Measurements from ENCODE around the gene HPS1.

Gene HPS1

DNA sequence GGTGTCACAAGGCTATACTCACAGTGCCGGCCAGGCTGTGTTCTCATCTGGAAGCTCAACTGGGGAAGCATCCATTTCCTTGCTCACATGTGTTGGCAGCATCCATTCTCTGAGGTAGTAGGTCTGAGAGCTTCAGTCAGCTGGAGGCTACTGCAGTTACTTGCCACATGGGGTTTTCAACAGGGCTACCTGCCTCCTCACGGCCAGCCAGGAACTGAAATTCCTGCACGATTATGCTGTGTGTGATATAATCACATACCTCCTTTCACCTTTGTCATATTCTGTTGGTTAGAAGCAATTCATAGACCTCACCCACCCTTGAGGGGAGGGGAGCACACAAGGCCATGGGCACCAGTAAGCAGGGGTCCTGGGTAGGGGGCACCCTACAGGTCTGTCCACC is 69.2 kb downstream of the HPS1 start:
- H3K27me3 ChIP-seq (ENCODE audit: low read length) = no peaks in the 10 kb centered on the region
- H3K9ac ChIP-seq (ENCODE audit: low read length) = no peak overlapping the region
- no peaks in the 10 kb centered on the region for H3F3A ChIP-seq (ENCODE audit: insufficient read depth)
- H3K4me2 ChIP-seq (ENCODE audit: low read depth, low read length, poor library complexity, severe bottlenecking) = no peak overlapping the region
- H3K27ac ChIP-seq (ENCODE audit: low read depth, low read length) = no peak overlapping the region
- no peaks in the 10 kb centered on the region for H3K79me2 ChIP-seq (ENCODE audit: insufficient read depth, low read length)
- no peak overlapping the region for H3K4me3 ChIP-seq (ENCODE audit: insufficient read depth, low read length, poor library complexity, severe bottlenecking)
- H4K20me1 ChIP-seq (ENCODE audit: low read depth, low read length) = no peaks in the 10 kb centered on the region
- no peak for TF ChIP-seq EZH2phosphoT487 (conservative IDR thresholded peaks at IDR 0.05; ENCODE audit: low read length)
- TF ChIP-seq, protein P1, sequence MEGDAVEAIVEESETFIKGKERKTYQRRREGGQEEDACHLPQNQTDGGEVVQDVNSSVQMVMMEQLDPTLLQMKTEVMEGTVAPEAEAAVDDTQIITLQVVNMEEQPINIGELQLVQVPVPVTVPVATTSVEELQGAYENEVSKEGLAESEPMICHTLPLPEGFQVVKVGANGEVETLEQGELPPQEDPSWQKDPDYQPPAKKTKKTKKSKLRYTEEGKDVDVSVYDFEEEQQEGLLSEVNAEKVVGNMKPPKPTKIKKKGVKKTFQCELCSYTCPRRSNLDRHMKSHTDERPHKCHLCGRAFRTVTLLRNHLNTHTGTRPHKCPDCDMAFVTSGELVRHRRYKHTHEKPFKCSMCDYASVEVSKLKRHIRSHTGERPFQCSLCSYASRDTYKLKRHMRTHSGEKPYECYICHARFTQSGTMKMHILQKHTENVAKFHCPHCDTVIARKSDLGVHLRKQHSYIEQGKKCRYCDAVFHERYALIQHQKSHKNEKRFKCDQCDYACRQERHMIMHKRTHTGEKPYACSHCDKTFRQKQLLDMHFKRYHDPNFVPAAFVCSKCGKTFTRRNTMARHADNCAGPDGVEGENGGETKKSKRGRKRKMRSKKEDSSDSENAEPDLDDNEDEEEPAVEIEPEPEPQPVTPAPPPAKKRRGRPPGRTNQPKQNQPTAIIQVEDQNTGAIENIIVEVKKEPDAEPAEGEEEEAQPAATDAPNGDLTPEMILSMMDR (IDR thresholded peaks at IDR 0.05; ENCODE audit: insufficient read depth, low read length, poor library complexity, severe bottlenecking) = no peak
- H3K36me3 ChIP-seq (ENCODE audit: low read length) = no peaks in the 10 kb centered on the region
- no peaks in the 10 kb centered on the region for H3K9me3 ChIP-seq (ENCODE audit: insufficient read depth, low read length)
- H3K9me2 ChIP-seq (replicated peaks; ENCODE audit: insufficient read depth, low read length) = no peaks in the 10 kb centered on the region
- no peak overlapping the region for H2AFZ ChIP-seq (ENCODE audit: low read depth, low read length, severe bottlenecking)

DNA sequence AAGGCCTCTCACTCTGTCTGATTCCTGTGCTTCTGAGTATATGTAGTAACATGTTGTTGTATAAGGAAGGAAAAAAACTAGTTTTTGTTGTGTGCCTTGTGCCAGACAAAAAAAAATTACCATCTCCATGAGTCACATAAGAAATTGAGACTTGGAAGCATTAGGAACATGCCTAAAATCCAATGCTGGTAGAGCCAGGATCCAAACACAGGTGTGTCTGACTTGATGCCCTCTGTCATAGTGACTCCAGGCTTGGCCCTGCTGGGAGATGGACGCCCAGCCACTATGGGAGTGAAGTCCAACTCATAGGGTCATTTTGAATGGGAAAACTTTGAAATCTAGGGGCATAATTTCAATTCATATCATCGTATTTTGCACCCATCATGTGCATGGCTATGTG is 69.7 kb downstream of the HPS1 start:
- no peaks in the 10 kb centered on the region for H3K27me3 ChIP-seq (ENCODE audit: low read length)
- H3K4me3 ChIP-seq (ENCODE audit: insufficient read depth, low read length, poor library complexity, severe bottlenecking) = no peak overlapping the region
- no peaks in the 10 kb centered on the region for H3K79me2 ChIP-seq (ENCODE audit: insufficient read depth, low read length)
- H2AFZ ChIP-seq (ENCODE audit: low read depth, low read length, severe bottlenecking) = no peak overlapping the region
- TF ChIP-seq, protein P1 (IDR thresholded peaks at IDR 0.05; ENCODE audit: insufficient read depth, low read length, poor library complexity, severe bottlenecking) = no peak
- TF ChIP-seq EZH2phosphoT487 (conservative IDR thresholded peaks at IDR 0.05; ENCODE audit: low read length) = no peak
- H3K9ac ChIP-seq (ENCODE audit: low read length) = no peak overlapping the region
- H3F3A ChIP-seq (ENCODE audit: insufficient read depth) = no peaks in the 10 kb centered on the region
- no peaks in the 10 kb centered on the region for H3K9me3 ChIP-seq (ENCODE audit: insufficient read depth, low read length)
- no peaks in the 10 kb centered on the region for H3K9me2 ChIP-seq (replicated peaks; ENCODE audit: insufficient read depth, low read length)
- no peak overlapping the region for H3K4me2 ChIP-seq (ENCODE audit: low read depth, low read length, poor library complexity, severe bottlenecking)
- no peak overlapping the region for H3K27ac ChIP-seq (ENCODE audit: low read depth, low read length)
- no peaks in the 10 kb centered on the region for H3K36me3 ChIP-seq (ENCODE audit: low read length)
- H4K20me1 ChIP-seq (ENCODE audit: low read depth, low read length) = no peaks in the 10 kb centered on the region

DNA sequence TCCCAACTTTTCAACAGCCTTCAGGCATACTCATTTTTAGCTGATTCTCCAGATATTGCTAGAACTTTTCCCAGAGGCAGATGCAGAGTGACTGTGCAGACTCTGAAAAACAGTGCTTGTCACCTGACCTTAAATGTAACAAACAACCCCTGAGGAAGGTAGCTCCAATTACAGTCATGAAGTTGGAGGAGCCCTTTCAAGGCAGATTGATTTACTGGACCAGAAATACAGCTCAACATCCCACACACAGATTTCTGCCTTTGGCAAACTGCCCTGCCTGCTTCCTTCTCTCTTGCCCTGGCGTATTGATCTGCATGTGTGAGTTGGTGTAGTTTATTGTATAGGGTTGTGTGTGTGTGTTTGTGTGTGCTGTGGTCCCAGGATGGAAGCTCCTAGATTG is 70.2 kb downstream of the HPS1 start:
- H2AFZ ChIP-seq (ENCODE audit: low read depth, low read length, severe bottlenecking) = no peak overlapping the region
- no peaks in the 10 kb centered on the region for H3K27me3 ChIP-seq (ENCODE audit: low read length)
- no peaks in the 10 kb centered on the region for H3F3A ChIP-seq (ENCODE audit: insufficient read depth)
- H3K4me3 ChIP-seq (ENCODE audit: insufficient read depth, low read length, poor library complexity, severe bottlenecking) = no peak overlapping the region
- no peak for TF ChIP-seq EZH2phosphoT487 (conservative IDR thresholded peaks at IDR 0.05; ENCODE audit: low read length)
- TF ChIP-seq, protein P1 (IDR thresholded peaks at IDR 0.05; ENCODE audit: insufficient read depth, low read length, poor library complexity, severe bottlenecking) = no peak
- H3K79me2 ChIP-seq (ENCODE audit: insufficient read depth, low read length) = no peaks in the 10 kb centered on the region
- no peaks in the 10 kb centered on the region for H3K36me3 ChIP-seq (ENCODE audit: low read length)
- H4K20me1 ChIP-seq (ENCODE audit: low read depth, low read length) = no peaks in the 10 kb centered on the region
- no peak overlapping the region for H3K27ac ChIP-seq (ENCODE audit: low read depth, low read length)
- no peaks in the 10 kb centered on the region for H3K9me3 ChIP-seq (ENCODE audit: insufficient read depth, low read length)
- no peak overlapping the region for H3K4me2 ChIP-seq (ENCODE audit: low read depth, low read length, poor library complexity, severe bottlenecking)
- no peak overlapping the region for H3K9ac ChIP-seq (ENCODE audit: low read length)
- H3K9me2 ChIP-seq (replicated peaks; ENCODE audit: insufficient read depth, low read length) = no peaks in the 10 kb centered on the region

All from SU-DHL-6 (cell line).